Astrocyte (in vitro differentiated cells and primary cell): Measurements from ENCODE around the gene DCC. TPM values are rescaled to one million over a fixed set of nuclear protein-coding genes. Genes with fewer than 3 reads are reported as not detected.

Source experiments
- DNase-seq: peaks from one replicate; pipeline ENCODE4 v3.0.0-alpha.2; 2010; ENCODE audit warnings: low read depth
- FAIRE-seq: peaks from 2 replicates; lab custom pipeline; 2011; peaks lifted over from hg19 to GRCh38; lab: Jason Lieb, UNC
- H2AFZ ChIP-seq: 2 replicates; pipeline ENCODE4 v1.6.0; 2012; ENCODE audit warnings: low read depth, low read length, inconsistent platforms
- H3K27ac ChIP-seq: 2 replicates; pipeline ENCODE4 v1.5.1; 2011; ENCODE audit warnings: low read depth, low read length, inconsistent platforms
- H3K27me3 ChIP-seq: 2 replicates; pipeline ENCODE4 v1.6.0; 2011; ENCODE audit warnings: low read length, inconsistent platforms; ENCODE audit not compliant: insufficient read depth
- H3K36me3 ChIP-seq: 2 replicates; pipeline ENCODE4 v1.5.1; 2011; ENCODE audit warnings: low read length, inconsistent platforms; ENCODE audit not compliant: insufficient read depth
- H3K4me1 ChIP-seq: 2 replicates; pipeline ENCODE4 v1.5.1; 2011; ENCODE audit warnings: low read length, inconsistent platforms; ENCODE audit not compliant: insufficient read depth
- H3K4me2 ChIP-seq: 2 replicates; pipeline ENCODE4 v1.6.0; 2012; ENCODE audit warnings: low read length, inconsistent platforms
- H3K4me3 ChIP-seq: 2 replicates; pipeline ENCODE4 v1.5.1; 2011; ENCODE audit warnings: low read depth, mild to moderate bottlenecking, low read length, inconsistent platforms; ENCODE audit not compliant: insufficient read depth
- H3K79me2 ChIP-seq: 2 replicates; pipeline ENCODE4 v1.6.0; 2012; ENCODE audit warnings: mild to moderate bottlenecking, low read length, inconsistent platforms; ENCODE audit not compliant: insufficient read depth
- H3K9ac ChIP-seq: 2 replicates; pipeline ENCODE4 v1.6.0; 2012; ENCODE audit warnings: mild to moderate bottlenecking, low read length, inconsistent platforms
- H3K9me3 ChIP-seq: 2 replicates; pipeline ENCODE4 v1.5.1; 2012; ENCODE audit warnings: low read depth, mild to moderate bottlenecking, low read length, inconsistent platforms; ENCODE audit not compliant: insufficient read depth
- H4K20me1 ChIP-seq: 2 replicates; pipeline ENCODE4 v1.6.0; 2012; ENCODE audit warnings: low read length, inconsistent platforms; ENCODE audit not compliant: insufficient read depth
- H3K27ac Mint-ChIP-seq: one replicate; pipeline ENCODE4 v1.8.0; 2021; ENCODE audit warnings: mild to moderate bottlenecking, mixed read lengths; ENCODE audit not compliant: unreplicated experiment
- H3K27me3 Mint-ChIP-seq: one replicate; pipeline ENCODE4 v1.8.0; 2021; ENCODE audit warnings: low read depth, mixed read lengths; ENCODE audit not compliant: unreplicated experiment
- H3K36me3 Mint-ChIP-seq: one replicate; pipeline ENCODE4 v1.8.0; 2021; ENCODE audit warnings: low read depth, mixed read lengths; ENCODE audit not compliant: unreplicated experiment
- H3K4me1 Mint-ChIP-seq: one replicate; pipeline ENCODE4 v1.8.0; 2021; ENCODE audit warnings: low read depth, mixed read lengths; ENCODE audit not compliant: unreplicated experiment
- H3K4me3 Mint-ChIP-seq: one replicate; pipeline ENCODE4 v1.8.0; 2021; ENCODE audit warnings: mild to moderate bottlenecking, moderate library complexity, mixed read lengths; ENCODE audit not compliant: unreplicated experiment
- H3K9me3 Mint-ChIP-seq: one replicate; pipeline ENCODE4 v1.8.0; 2021; ENCODE audit warnings: mild to moderate bottlenecking, mixed read lengths; ENCODE audit not compliant: unreplicated experiment
- EZH2 ChIP-seq: IDR thresholded peaks from 2 replicates; pipeline ENCODE4 v1.6.1; 2012; ENCODE audit warnings: mild to moderate bottlenecking, low read length, inconsistent platforms; ENCODE audit not compliant: insufficient read depth
- total RNA-seq: library from RNA; stranded (reverse); gene quantifications from 2 replicates; pipeline ENCODE4 v1.2.1, GENCODE V29; 2021
- TF ChIP-seq, protein P1 (sequence below): IDR thresholded peaks from 2 replicates; pipeline ENCODE4 v1.5.1; 2011; ENCODE audit warnings: low read depth, mild to moderate bottlenecking, inconsistent platforms, low read length, moderate library complexity; ENCODE audit not compliant: insufficient read depth

Gene DCC
- total RNA-seq, 1 donor from 2014 or later = 2.6 TPM

DNA sequence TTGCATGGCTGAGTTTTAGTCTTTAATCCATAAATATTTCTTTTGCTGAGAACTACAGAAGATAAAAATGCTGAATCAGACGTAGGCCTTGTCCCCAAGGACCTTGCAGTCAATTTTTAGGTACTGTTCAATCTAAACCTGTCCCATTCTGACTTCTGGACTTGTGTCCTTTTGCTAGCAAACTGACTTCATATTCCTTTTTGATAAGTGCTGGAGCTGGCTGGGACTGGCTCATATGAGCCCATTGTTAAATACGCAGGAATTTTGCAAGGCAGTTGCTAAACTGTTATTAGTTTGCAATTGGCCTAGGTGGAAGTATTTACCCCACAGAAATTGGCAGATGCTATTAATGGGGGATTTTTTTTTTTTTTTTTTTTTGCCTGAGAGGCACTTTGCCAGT is 941.4 kb downstream of the DCC start:
- H3K4me1 Mint-ChIP-seq = no peaks in the 10 kb centered on the region
- H3K36me3 Mint-ChIP-seq = no peaks in the 10 kb centered on the region
- no peak overlapping the region for H3K4me2 ChIP-seq
- no peak overlapping the region for H2AFZ ChIP-seq
- no peaks in the 10 kb centered on the region for H3K27me3 Mint-ChIP-seq
- no peak overlapping the region for H3K4me3 Mint-ChIP-seq
- TF ChIP-seq EZH2 = no peak
- TF ChIP-seq, protein P1, sequence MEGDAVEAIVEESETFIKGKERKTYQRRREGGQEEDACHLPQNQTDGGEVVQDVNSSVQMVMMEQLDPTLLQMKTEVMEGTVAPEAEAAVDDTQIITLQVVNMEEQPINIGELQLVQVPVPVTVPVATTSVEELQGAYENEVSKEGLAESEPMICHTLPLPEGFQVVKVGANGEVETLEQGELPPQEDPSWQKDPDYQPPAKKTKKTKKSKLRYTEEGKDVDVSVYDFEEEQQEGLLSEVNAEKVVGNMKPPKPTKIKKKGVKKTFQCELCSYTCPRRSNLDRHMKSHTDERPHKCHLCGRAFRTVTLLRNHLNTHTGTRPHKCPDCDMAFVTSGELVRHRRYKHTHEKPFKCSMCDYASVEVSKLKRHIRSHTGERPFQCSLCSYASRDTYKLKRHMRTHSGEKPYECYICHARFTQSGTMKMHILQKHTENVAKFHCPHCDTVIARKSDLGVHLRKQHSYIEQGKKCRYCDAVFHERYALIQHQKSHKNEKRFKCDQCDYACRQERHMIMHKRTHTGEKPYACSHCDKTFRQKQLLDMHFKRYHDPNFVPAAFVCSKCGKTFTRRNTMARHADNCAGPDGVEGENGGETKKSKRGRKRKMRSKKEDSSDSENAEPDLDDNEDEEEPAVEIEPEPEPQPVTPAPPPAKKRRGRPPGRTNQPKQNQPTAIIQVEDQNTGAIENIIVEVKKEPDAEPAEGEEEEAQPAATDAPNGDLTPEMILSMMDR = no peak
- H3K9ac ChIP-seq = no peak overlapping the region
- H3K79me2 ChIP-seq = no peaks in the 10 kb centered on the region
- no peaks in the 10 kb centered on the region for H3K4me1 ChIP-seq
- no peak overlapping the region for H3K27ac ChIP-seq
- no peak overlapping the region for H3K4me3 ChIP-seq
- H3K27ac Mint-ChIP-seq = no peak overlapping the region
- H3K36me3 ChIP-seq = no peaks in the 10 kb centered on the region
- no peaks in the 10 kb centered on the region for H4K20me1 ChIP-seq
- H3K27me3 ChIP-seq = no peaks in the 10 kb centered on the region
- H3K9me3 Mint-ChIP-seq = peaks cover 2% of the 10 kb centered on the region
- no peak for FAIRE-seq
- no peak for DNase-seq
- no peaks in the 10 kb centered on the region for H3K9me3 ChIP-seq

DNA sequence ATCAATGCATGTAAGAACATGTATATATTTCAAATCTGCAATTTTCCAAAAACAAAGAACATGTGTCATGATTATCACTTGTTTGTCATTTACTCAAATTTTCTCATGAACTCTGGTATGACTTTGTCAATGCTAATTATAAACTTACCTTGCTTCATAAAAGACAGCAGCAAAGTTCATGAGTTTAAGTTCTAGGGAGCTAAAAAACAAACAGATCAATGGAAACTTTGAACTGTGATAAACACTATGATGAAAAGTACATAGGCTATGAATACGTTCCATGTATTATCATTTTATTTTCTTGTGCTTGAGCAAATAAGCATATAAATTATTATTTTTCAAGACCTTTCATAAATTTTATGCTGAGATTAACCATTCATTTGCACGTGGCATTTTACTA is 943.7 kb downstream of the DCC start:
- Mint-ChIP-seq H3K36me3 (no peaks in the 10 kb centered on the region), H3K4me3 (no peak overlapping the region), H3K9me3 (peaks cover 2% of the 10 kb centered on the region), H3K27ac (no peak overlapping the region), H3K27me3 (no peaks in the 10 kb centered on the region), H3K4me1 (no peaks in the 10 kb centered on the region)
- Histone ChIP-seq H4K20me1 (no peaks in the 10 kb centered on the region), H2AFZ (no peak overlapping the region), H3K4me2 (no peak overlapping the region), H3K4me1 (no peaks in the 10 kb centered on the region), H3K9ac (no peak overlapping the region), H3K79me2 (no peaks in the 10 kb centered on the region), H3K27me3 (no peaks in the 10 kb centered on the region), H3K4me3 (no peak overlapping the region), H3K9me3 (no peaks in the 10 kb centered on the region), H3K36me3 (no peaks in the 10 kb centered on the region), H3K27ac (no peak overlapping the region)
- FAIRE-seq (no peak), DNase-seq (no peak)
- TF ChIP-seq, protein P1 = no peak
- TF ChIP-seq EZH2 = no peak

DNA sequence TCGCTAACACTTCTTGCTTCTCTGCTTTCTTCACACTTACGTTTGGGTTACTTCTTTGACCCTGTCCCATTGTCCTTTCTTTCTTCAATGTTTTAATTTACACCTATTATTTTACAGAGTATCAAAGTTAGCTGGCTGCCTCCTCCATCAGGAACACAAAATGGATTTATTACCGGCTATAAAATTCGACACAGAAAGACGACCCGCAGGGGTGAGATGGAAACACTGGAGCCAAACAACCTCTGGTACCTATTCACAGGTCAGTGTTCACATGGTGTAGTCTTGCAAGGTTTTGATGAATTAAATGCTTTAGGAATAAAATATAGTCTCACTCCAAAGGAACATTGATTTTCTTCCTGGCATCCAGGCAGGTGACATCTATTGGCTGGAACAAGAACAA is 965.5 kb downstream of the DCC start:
- TF ChIP-seq, protein P1 = no peak
- TF ChIP-seq EZH2 = no peak
- Mint-ChIP-seq H3K9me3 (no peaks in the 10 kb centered on the region), H3K36me3 (no peaks in the 10 kb centered on the region), H3K4me1 (no peaks in the 10 kb centered on the region), H3K27me3 (no peaks in the 10 kb centered on the region), H3K4me3 (no peak overlapping the region), H3K27ac (no peak overlapping the region)
- no peaks in the 10 kb centered on the region for H3K36me3 ChIP-seq
- no peaks in the 10 kb centered on the region for H3K27me3 ChIP-seq
- no peak overlapping the region for H3K27ac ChIP-seq
- H2AFZ ChIP-seq = no peak overlapping the region
- no peaks in the 10 kb centered on the region for H3K79me2 ChIP-seq
- H3K9ac ChIP-seq = no peak overlapping the region
- H3K9me3 ChIP-seq = no peaks in the 10 kb centered on the region
- H3K4me1 ChIP-seq = no peaks in the 10 kb centered on the region
- H3K4me3 ChIP-seq = no peak overlapping the region
- no peaks in the 10 kb centered on the region for H4K20me1 ChIP-seq
- H3K4me2 ChIP-seq = no peak overlapping the region
- DNase-seq (no peak), FAIRE-seq (no peak)
